Measurements from ENCODE around the gene SLC6A2.
A peak's percentile ranks its signal among the peaks of the same experiment; 100 is the strongest.

Gene SLC6A2

GRCh38 chr16:55662644-55663031, 6.8 kb downstream of the SLC6A2 start:
- TF ChIP-seq TCF4 (CRISPR knock-in tag; IDR thresholded peaks at IDR 0.05; ENCODE audit: borderline replicate concordance) (peak; percentile 30; the same call in 1 of the 2 replicates), ZNF565 (CRISPR knock-in tag; conservative IDR thresholded peaks at IDR 0.05; ENCODE audit: low read depth) (no peak)
- ATAC-seq = no peak

- no peak for ATAC-seq
- no peak for TF ChIP-seq ZNF565 (CRISPR knock-in tag; conservative IDR thresholded peaks at IDR 0.05; ENCODE audit: low read depth)
- TF ChIP-seq RARB (CRISPR knock-in tag; IDR thresholded peaks at IDR 0.05) = no peak
- TF ChIP-seq PATZ1 (CRISPR knock-in tag; IDR thresholded peaks at IDR 0.05; ENCODE audit: borderline replicate concordance) = no peak
Observed at GRCh38 chr16:55663225-55663624, 7.4 kb downstream of the SLC6A2 start.

- TF ChIP-seq TCF4 (CRISPR knock-in tag; IDR thresholded peaks at IDR 0.05; ENCODE audit: borderline replicate concordance) (no peak), CSRNP3 (CRISPR knock-in tag; IDR thresholded peaks at IDR 0.05) (no peak), ARNTL (CRISPR knock-in tag; IDR thresholded peaks at IDR 0.05; ENCODE audit: borderline replicate concordance, low read depth) (no peak), PATZ1 (CRISPR knock-in tag; IDR thresholded peaks at IDR 0.05; ENCODE audit: borderline replicate concordance) (no peak), GLIS3 (CRISPR knock-in tag; IDR thresholded peaks at IDR 0.05) (no peak), BACH2 (CRISPR knock-in tag; IDR thresholded peaks at IDR 0.05; ENCODE audit: borderline replicate concordance) (no peak), ZNF8 (CRISPR knock-in tag; IDR thresholded peaks at IDR 0.05) (no peak), ISL1 (CRISPR knock-in tag; IDR thresholded peaks at IDR 0.05) (no peak), RARB (CRISPR knock-in tag; IDR thresholded peaks at IDR 0.05) (no peak), CREB5 (CRISPR knock-in tag; IDR thresholded peaks at IDR 0.05; ENCODE audit: low read depth) (no peak), ZFP30 (CRISPR knock-in tag; IDR thresholded peaks at IDR 0.05) (no peak), ESRRG (CRISPR knock-in tag; IDR thresholded peaks at IDR 0.05) (no peak), ZNF70 (CRISPR knock-in tag; IDR thresholded peaks at IDR 0.05) (no peak), CSDC2 (CRISPR knock-in tag; IDR thresholded peaks at IDR 0.05) (no peak), TOX (CRISPR knock-in tag; IDR thresholded peaks at IDR 0.05; ENCODE audit: borderline replicate concordance) (no peak), ZFP3 (CRISPR knock-in tag; IDR thresholded peaks at IDR 0.05) (no peak), TSHZ2 (CRISPR knock-in tag; IDR thresholded peaks at IDR 0.05) (no peak), ZNF565 (CRISPR knock-in tag; conservative IDR thresholded peaks at IDR 0.05; ENCODE audit: low read depth) (no peak), PPARA (CRISPR knock-in tag; IDR thresholded peaks at IDR 0.05; ENCODE audit: borderline replicate concordance) (no peak), OSR1 (CRISPR knock-in tag; IDR thresholded peaks at IDR 0.05) (no peak)
- ATAC-seq = no peak
Observed at GRCh38 chr16:55663765-55664677, 8.2 kb downstream of the SLC6A2 start.

Data from SK-N-SH treated with all-trans-retinoic acid at 6 μM for 48 hours (cell line).